ENCODE results near the gene CLOCK.

The CLOCK gene

DNA sequence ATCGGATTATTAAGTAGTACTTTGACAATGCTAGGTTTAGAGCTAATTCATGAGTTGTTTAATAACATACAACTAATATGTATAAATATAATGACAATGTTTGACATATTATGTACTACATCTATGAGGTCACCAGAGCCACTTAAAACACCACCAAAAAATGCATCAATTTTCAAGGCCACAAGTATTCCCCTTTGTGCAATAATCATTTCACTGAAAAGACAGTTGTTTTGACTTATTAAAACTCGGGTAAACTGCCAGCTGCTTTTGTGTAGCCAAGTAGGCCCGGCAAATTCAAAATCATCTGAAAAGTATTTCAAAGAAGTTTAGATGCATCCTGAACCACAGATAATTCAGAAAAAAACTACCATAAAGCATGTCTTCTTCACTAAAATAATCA lies 48.7 kb downstream of the CLOCK start:
- Histone ChIP-seq H3K27ac (ENCODE audit: low read depth in 2 of 2, low read length in 2 of 2) (no peak overlapping the region), H3K9ac (ENCODE audit: low read depth in 1 of 2, low read length in 2 of 2) (no peak overlapping the region), H3K4me1 (ENCODE audit: control insufficient read depth in 2 of 2, insufficient read depth in 2 of 2, low read length in 2 of 2) (no peaks in the 10 kb centered on the region), H3K9me3 (ENCODE audit: control insufficient read depth in 2 of 2, low read length in 2 of 2) (no peaks in the 10 kb centered on the region), H3K27me3 (ENCODE audit: control insufficient read depth in 2 of 2, insufficient read depth in 2 of 2, low read length in 2 of 2) (no peaks in the 10 kb centered on the region), H3K4me3 (ENCODE audit: low read length in 2 of 2) (no peak overlapping the region), H3K36me3 (ENCODE audit: control insufficient read depth in 2 of 2, insufficient read depth in 2 of 2, low read length in 2 of 2) (no peaks in the 10 kb centered on the region)

DNA sequence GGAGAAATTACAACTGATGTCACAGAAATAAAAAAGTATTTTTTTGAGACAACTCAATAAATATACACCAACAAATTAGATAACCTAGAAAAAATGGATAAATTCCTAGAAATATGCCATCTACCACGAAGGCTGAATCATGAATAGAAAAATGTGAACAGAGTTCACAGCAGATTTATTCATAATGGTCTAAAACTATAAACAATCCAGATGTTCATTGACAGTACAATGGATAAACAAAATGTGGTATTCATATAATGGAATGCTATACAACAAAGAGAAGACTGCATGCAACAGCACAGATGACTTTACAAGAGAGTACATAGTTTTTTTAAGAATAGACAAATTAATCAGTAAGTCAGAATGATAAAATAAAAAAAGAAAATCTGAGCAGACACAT lies 55.2 kb downstream of the CLOCK start:
- H3K36me3 ChIP-seq (ENCODE audit: control insufficient read depth in 2 of 2, insufficient read depth in 2 of 2, low read length in 2 of 2) = peaks cover 7 to 12% of the 10 kb centered on the region in 2 donors
- no peak overlapping the region for H3K27ac ChIP-seq (ENCODE audit: low read depth in 2 of 2, low read length in 2 of 2)
- H3K9me3 ChIP-seq (ENCODE audit: control insufficient read depth in 2 of 2, low read length in 2 of 2) = no peaks in the 10 kb centered on the region
- H3K9ac ChIP-seq (ENCODE audit: low read depth in 1 of 2, low read length in 2 of 2) = no peak overlapping the region
- no peaks in the 10 kb centered on the region for H3K27me3 ChIP-seq (ENCODE audit: control insufficient read depth in 2 of 2, insufficient read depth in 2 of 2, low read length in 2 of 2)
- no peak overlapping the region for H3K4me3 ChIP-seq (ENCODE audit: low read length in 2 of 2)
- no peaks in the 10 kb centered on the region for H3K4me1 ChIP-seq (ENCODE audit: control insufficient read depth in 2 of 2, insufficient read depth in 2 of 2, low read length in 2 of 2)

DNA sequence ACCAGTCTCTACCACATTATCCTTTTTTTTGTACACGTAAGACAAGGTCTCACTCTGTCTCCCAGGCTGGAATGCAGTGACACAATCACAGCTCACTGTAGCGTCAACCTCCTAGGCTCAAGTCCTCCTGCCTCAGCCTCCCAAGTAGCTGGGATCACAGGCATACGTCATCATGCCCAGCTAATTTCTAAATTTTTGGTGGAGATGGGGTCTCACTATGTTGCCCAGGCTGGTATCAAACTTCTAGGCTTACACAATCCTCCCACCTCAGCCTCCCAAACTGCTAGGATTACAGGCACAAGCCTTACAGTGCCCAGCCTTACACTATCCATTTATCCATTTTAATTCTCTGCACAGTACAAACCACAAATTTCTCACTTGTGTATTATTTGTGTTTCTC lies 58.0 kb downstream of the CLOCK start:
- Histone ChIP-seq H3K9me3 (ENCODE audit: control insufficient read depth in 2 of 2, low read length in 2 of 2) (no peaks in the 10 kb centered on the region), H3K9ac (ENCODE audit: low read depth in 1 of 2, low read length in 2 of 2) (no peak overlapping the region), H3K27me3 (ENCODE audit: control insufficient read depth in 2 of 2, insufficient read depth in 2 of 2, low read length in 2 of 2) (no peaks in the 10 kb centered on the region), H3K27ac (ENCODE audit: low read depth in 2 of 2, low read length in 2 of 2) (no peak overlapping the region), H3K36me3 (ENCODE audit: control insufficient read depth in 2 of 2, insufficient read depth in 2 of 2, low read length in 2 of 2) (peaks cover 8 to 12% of the 10 kb centered on the region in 2 donors), H3K4me1 (ENCODE audit: control insufficient read depth in 2 of 2, insufficient read depth in 2 of 2, low read length in 2 of 2) (no peaks in the 10 kb centered on the region), H3K4me3 (ENCODE audit: low read length in 2 of 2) (no peak overlapping the region)

DNA sequence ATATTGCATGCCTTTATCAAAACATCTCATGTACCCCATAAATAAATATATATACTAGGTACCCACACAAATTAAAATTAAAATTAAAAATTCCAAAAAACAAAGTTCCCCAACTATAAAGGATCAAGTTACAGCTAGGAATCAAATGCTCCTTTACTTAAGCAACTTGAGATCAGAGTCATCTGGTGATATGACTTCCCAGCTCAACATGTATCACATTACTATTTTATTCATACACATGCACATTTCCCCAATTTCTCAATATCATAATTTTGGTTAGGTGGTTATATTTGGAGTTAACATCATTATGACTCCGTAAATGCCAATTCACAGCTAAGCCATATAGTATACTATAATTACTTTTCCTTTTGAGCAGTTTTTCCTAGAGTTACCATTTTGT lies 60.9 kb downstream of the CLOCK start:
- Histone ChIP-seq H3K4me1 (ENCODE audit: control insufficient read depth in 2 of 2, insufficient read depth in 2 of 2, low read length in 2 of 2) (no peaks in the 10 kb centered on the region), H3K9ac (ENCODE audit: low read depth in 1 of 2, low read length in 2 of 2) (no peak overlapping the region), H3K9me3 (ENCODE audit: control insufficient read depth in 2 of 2, low read length in 2 of 2) (no peaks in the 10 kb centered on the region), H3K27me3 (ENCODE audit: control insufficient read depth in 2 of 2, insufficient read depth in 2 of 2, low read length in 2 of 2) (no peaks in the 10 kb centered on the region), H3K4me3 (ENCODE audit: low read length in 2 of 2) (no peak overlapping the region), H3K27ac (ENCODE audit: low read depth in 2 of 2, low read length in 2 of 2) (no peak overlapping the region), H3K36me3 (ENCODE audit: control insufficient read depth in 2 of 2, insufficient read depth in 2 of 2, low read length in 2 of 2) (peaks cover 12% of the 10 kb centered on the region in 2 donors)

DNA sequence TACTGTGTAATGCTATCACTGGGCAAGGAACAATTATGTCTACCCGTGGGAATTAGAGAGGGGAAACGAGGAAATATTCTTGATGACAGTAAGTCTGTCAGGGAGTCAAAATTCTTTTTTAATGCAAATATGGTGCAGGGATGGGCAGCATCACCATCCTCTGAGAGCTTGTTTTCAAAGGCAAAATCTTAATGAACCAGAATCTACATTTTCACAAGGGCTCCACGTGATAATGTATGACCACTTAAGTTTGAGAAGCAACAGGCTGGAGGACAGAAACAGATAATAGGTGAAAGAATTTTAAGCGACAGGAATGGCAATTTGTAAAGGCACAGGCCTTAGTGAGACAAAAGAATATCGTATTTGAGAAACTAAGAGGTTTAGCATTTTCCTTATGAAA lies 63.4 kb downstream of the CLOCK start:
- Histone ChIP-seq H3K27me3 (ENCODE audit: control insufficient read depth in 2 of 2, insufficient read depth in 2 of 2, low read length in 2 of 2) (no peaks in the 10 kb centered on the region), H3K4me1 (ENCODE audit: control insufficient read depth in 2 of 2, insufficient read depth in 2 of 2, low read length in 2 of 2) (no peaks in the 10 kb centered on the region), H3K27ac (ENCODE audit: low read depth in 2 of 2, low read length in 2 of 2) (no peak overlapping the region), H3K9me3 (ENCODE audit: control insufficient read depth in 2 of 2, low read length in 2 of 2) (no peaks in the 10 kb centered on the region), H3K9ac (ENCODE audit: low read depth in 1 of 2, low read length in 2 of 2) (no peak overlapping the region), H3K36me3 (ENCODE audit: control insufficient read depth in 2 of 2, insufficient read depth in 2 of 2, low read length in 2 of 2) (peaks cover 5 to 8% of the 10 kb centered on the region in 2 donors), H3K4me3 (ENCODE audit: low read length in 2 of 2) (no peak overlapping the region)

DNA sequence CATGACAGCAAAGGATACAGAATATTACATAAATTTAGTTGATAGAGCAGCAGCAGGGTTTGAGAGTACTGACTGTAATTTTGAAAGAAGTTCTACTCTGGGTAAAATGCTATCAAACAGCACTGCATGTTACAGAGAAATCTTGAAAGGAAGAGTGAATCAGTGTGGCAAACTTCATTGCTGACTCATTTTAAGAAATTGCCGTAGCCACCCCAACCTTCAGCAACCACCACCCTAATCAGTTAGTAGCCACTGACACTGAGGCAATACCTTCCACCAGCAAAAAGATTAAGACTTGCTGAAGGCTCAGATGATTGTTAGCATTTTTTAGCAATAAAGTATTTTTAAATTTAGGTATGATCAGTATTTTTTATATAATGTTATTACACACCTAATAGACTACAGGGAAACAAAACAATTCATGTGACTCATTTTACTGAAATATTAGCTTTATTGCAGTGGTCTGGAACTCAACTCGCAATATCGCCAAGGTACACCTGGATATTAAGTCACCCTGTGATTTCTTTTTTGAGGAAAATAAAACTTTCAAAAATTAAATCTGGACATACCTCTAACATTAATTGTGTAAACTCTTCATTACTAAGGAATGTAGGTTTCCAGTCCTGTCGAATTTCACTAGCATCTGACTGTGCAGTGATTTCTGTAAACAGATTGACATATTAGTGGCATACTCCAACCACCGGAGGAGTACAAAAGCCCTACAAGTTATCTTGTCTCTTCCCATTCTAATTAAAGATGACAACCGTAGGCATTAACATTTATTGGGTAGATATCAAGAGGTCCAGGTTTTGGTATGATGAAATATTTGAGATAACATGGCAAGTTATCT lies 71.1 kb downstream of the CLOCK start:
- no peaks in the 10 kb centered on the region for H3K27me3 ChIP-seq (ENCODE audit: control insufficient read depth in 2 of 2, insufficient read depth in 2 of 2, low read length in 2 of 2)
- H3K9ac ChIP-seq (ENCODE audit: low read depth in 1 of 2, low read length in 2 of 2) = no peak overlapping the region
- H3K9me3 ChIP-seq (ENCODE audit: control insufficient read depth in 2 of 2, low read length in 2 of 2) = no peaks in the 10 kb centered on the region
- H3K4me3 ChIP-seq (ENCODE audit: low read length in 2 of 2) = no peak overlapping the region
- no peak overlapping the region for H3K27ac ChIP-seq (ENCODE audit: low read depth in 2 of 2, low read length in 2 of 2)
- no peaks in the 10 kb centered on the region for H3K4me1 ChIP-seq (ENCODE audit: control insufficient read depth in 2 of 2, insufficient read depth in 2 of 2, low read length in 2 of 2)
- peaks cover 18 to 19% of the 10 kb centered on the region in 2 donors for H3K36me3 ChIP-seq (ENCODE audit: control insufficient read depth in 2 of 2, insufficient read depth in 2 of 2, low read length in 2 of 2)

DNA sequence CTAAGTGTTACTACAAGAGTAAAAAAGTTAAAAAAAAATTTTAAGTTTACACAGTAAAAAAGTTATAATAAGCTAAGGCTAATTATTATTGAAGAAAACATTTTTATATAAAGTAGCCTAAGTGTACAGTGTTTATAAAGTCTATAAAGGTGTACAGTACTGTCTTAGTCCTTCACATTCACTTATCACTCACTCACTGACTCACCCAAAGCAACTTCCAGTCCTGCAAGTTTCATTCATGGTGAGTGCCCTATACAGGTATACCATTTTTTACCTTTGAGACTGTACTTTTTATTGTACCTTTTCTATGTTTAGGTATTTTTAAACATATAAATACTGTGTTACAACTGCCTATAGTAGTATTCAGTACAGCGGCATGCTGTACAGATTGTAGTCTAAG lies 76.7 kb downstream of the CLOCK start:
- Histone ChIP-seq H3K36me3 (ENCODE audit: control insufficient read depth in 2 of 2, insufficient read depth in 2 of 2, low read length in 2 of 2) (peaks cover 16 to 18% of the 10 kb centered on the region in 2 donors), H3K9me3 (ENCODE audit: control insufficient read depth in 2 of 2, low read length in 2 of 2) (no peaks in the 10 kb centered on the region), H3K27me3 (ENCODE audit: control insufficient read depth in 2 of 2, insufficient read depth in 2 of 2, low read length in 2 of 2) (no peaks in the 10 kb centered on the region), H3K27ac (ENCODE audit: low read depth in 2 of 2, low read length in 2 of 2) (no peak overlapping the region), H3K4me1 (ENCODE audit: control insufficient read depth in 2 of 2, insufficient read depth in 2 of 2, low read length in 2 of 2) (no peaks in the 10 kb centered on the region), H3K4me3 (ENCODE audit: low read length in 2 of 2) (no peak overlapping the region), H3K9ac (ENCODE audit: low read depth in 1 of 2, low read length in 2 of 2) (no peak overlapping the region)

DNA sequence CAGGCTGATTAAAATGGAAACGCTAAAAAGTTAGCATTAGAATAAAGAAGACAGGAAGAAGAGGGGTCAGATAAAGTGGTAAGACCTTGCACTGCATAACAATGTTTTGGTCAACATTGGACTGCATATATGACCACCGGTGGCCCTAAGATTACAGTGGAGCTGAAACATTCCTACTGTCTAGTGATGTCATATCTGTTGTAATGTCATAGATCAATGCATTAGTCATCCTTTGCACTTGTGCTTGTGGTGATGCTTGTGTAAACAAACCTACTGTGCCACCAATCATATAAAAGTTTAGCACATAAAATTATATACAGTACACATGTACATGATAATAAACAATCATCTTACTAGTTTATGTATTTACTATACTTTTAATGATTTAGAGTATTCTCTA lies 78.0 kb downstream of the CLOCK start:
- no peaks in the 10 kb centered on the region for H3K9me3 ChIP-seq (ENCODE audit: control insufficient read depth in 2 of 2, low read length in 2 of 2)
- H3K9ac ChIP-seq (ENCODE audit: low read depth in 1 of 2, low read length in 2 of 2) = no peak overlapping the region
- no peaks in the 10 kb centered on the region for H3K4me1 ChIP-seq (ENCODE audit: control insufficient read depth in 2 of 2, insufficient read depth in 2 of 2, low read length in 2 of 2)
- no peak overlapping the region for H3K4me3 ChIP-seq (ENCODE audit: low read length in 2 of 2)
- peaks cover 9% of the 10 kb centered on the region in 2 donors for H3K36me3 ChIP-seq (ENCODE audit: control insufficient read depth in 2 of 2, insufficient read depth in 2 of 2, low read length in 2 of 2)
- H3K27me3 ChIP-seq (ENCODE audit: control insufficient read depth in 2 of 2, insufficient read depth in 2 of 2, low read length in 2 of 2) = no peaks in the 10 kb centered on the region
- H3K27ac ChIP-seq (ENCODE audit: low read depth in 2 of 2, low read length in 2 of 2) = no peak overlapping the region

DNA sequence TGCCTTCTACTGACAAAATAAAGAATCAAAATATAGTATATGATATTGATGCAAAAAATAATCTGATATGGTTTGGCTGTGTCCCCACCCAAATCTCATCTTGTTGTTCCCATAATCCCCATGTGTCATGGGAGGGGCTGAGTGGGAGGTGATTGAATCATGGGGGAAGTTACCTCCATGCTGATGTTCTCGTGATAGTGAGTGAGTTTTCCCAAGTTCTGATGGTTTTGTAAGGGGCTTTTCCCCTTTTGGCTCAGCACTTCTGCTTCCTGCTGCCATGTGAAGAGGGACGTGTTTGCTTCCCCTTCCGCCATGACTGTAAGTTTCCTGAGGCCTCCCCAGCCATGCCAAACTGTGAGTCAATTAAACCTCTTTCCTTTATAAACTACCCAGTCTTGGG lies 80.7 kb downstream of the CLOCK start:
- H3K9me3 ChIP-seq (ENCODE audit: control insufficient read depth in 2 of 2, low read length in 2 of 2) = no peaks in the 10 kb centered on the region
- peaks cover 9 to 11% of the 10 kb centered on the region in 2 donors for H3K36me3 ChIP-seq (ENCODE audit: control insufficient read depth in 2 of 2, insufficient read depth in 2 of 2, low read length in 2 of 2)
- no peaks in the 10 kb centered on the region for H3K27me3 ChIP-seq (ENCODE audit: control insufficient read depth in 2 of 2, insufficient read depth in 2 of 2, low read length in 2 of 2)
- H3K27ac ChIP-seq (ENCODE audit: low read depth in 2 of 2, low read length in 2 of 2) = no peak overlapping the region
- no peak overlapping the region for H3K4me3 ChIP-seq (ENCODE audit: low read length in 2 of 2)
- no peak overlapping the region for H3K9ac ChIP-seq (ENCODE audit: low read depth in 1 of 2, low read length in 2 of 2)
- H3K4me1 ChIP-seq (ENCODE audit: control insufficient read depth in 2 of 2, insufficient read depth in 2 of 2, low read length in 2 of 2) = no peaks in the 10 kb centered on the region

DNA sequence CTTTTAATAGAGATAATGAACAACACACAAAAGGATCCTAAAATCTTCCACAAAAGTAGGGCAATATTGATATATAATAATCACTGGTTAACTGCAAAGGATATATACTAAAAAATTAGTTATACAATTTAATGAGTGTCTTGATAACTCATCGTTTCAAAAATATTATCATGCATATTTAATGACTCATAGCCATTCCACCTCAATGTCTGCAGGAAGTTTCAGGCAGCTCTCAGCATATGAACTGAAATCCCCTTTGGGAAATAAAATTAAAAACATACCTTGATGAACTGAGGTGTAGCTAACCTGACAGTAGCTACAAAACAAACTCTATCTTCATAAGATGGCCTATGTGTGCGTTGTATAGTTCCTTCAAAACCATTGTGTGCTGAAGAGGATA lies 88.1 kb downstream of the CLOCK start:
- H3K27me3 ChIP-seq (ENCODE audit: control insufficient read depth in 2 of 2, insufficient read depth in 2 of 2, low read length in 2 of 2) = no peaks in the 10 kb centered on the region
- no peak overlapping the region for H3K27ac ChIP-seq (ENCODE audit: low read depth in 2 of 2, low read length in 2 of 2)
- no peak overlapping the region for H3K4me3 ChIP-seq (ENCODE audit: low read length in 2 of 2)
- no peaks in the 10 kb centered on the region for H3K9me3 ChIP-seq (ENCODE audit: control insufficient read depth in 2 of 2, low read length in 2 of 2)
- no peak overlapping the region for H3K9ac ChIP-seq (ENCODE audit: low read depth in 1 of 2, low read length in 2 of 2)
- H3K36me3 ChIP-seq (ENCODE audit: control insufficient read depth in 2 of 2, insufficient read depth in 2 of 2, low read length in 2 of 2) = peaks cover 2 to 8% of the 10 kb centered on the region in 2 donors
- no peaks in the 10 kb centered on the region for H3K4me1 ChIP-seq (ENCODE audit: control insufficient read depth in 2 of 2, insufficient read depth in 2 of 2, low read length in 2 of 2)
